ENCODE data around the gene LMOD2. TPM values are rescaled to one million over a fixed set of nuclear protein-coding genes. Genes with fewer than 3 reads are reported as not detected.

LMOD2 gene, protein sequence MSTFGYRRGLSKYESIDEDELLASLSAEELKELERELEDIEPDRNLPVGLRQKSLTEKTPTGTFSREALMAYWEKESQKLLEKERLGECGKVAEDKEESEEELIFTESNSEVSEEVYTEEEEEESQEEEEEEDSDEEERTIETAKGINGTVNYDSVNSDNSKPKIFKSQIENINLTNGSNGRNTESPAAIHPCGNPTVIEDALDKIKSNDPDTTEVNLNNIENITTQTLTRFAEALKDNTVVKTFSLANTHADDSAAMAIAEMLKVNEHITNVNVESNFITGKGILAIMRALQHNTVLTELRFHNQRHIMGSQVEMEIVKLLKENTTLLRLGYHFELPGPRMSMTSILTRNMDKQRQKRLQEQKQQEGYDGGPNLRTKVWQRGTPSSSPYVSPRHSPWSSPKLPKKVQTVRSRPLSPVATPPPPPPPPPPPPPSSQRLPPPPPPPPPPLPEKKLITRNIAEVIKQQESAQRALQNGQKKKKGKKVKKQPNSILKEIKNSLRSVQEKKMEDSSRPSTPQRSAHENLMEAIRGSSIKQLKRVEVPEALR
- not detected in 2 replicates for total RNA-seq

DNA sequence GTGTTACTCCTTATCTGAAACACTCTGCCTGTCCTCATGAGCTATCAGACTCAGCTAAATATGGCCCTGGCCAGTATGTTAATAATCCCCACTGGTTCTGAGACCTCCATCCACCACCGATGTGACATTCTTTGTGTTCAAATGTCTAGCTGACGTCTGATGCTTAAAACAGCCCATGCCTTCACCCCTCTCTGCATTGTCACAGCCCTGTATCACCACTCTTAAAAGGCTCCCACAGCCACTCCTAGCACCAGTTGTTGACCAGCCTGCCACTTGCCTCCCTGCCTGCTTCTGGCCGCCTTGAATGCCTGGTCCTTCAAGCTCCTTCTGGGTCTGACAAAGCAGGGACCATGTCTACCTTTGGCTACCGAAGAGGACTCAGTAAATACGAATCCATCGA is at the start of gene LMOD2:
Gene LMOD2 (plus strand): TSS at position 253 of the 400 bp plus-strand sequence. CDS start 98 bp downstream, at position 351.

Other genes with a start within 250 kb of the LMOD2 start
- 0.69 TPM in 1 of 2 replicates, not detected in the other for gene IQUB, start 121.3 kb upstream of the LMOD2 start, total RNA-seq
- 24.4 and 24.8 TPM in 2 replicates for gene NDUFA5, start 98.0 kb upstream of the LMOD2 start, total RNA-seq
- gene ASB15, start 54.0 kb upstream of the LMOD2 start, total RNA-seq: not detected in 2 replicates
- 13.8 and 14.6 TPM in 2 replicates for gene WASL, start 93.1 kb downstream of the LMOD2 start, total RNA-seq
- gene HYAL4, start 189.3 kb downstream of the LMOD2 start, total RNA-seq: 0.49 TPM in 1 of 2 replicates, not detected in the other

Data from mammary microvascular endothelial cell (primary cell).